Spleen (tissue), 11 donors: Measurements from ENCODE around the gene PREB. TPM values are rescaled to one million over a fixed set of nuclear protein-coding genes. Genes with fewer than 3 reads are reported as not detected.

Source experiments
- DNase-seq: peaks from one replicate; pipeline ENCODE4 v3.0.0-alpha.2; 2020
- H3K27ac ChIP-seq, 8 donors: fragments of 200-600 bp; sonication (generic) in 7 of 8; 1 replicate in 4 of 8; 2 replicates in 4 of 8; pipeline versions ENCODE4 v1.5.0 to v1.8.0; 2016 to 2021; ENCODE audit warnings: inconsistent platforms in 4 of 8, mild to moderate bottlenecking in 4 of 8, moderate library complexity in 1 of 8
- H3K27me3 ChIP-seq, 7 donors: fragments of 200-600 bp; sonication (generic) in 6 of 7; replicated peaks in 1 of 7; 1 replicate in 4 of 7; 2 replicates in 3 of 7; pipeline versions ENCODE4 v1.5.0 to v1.8.0; 2016 to 2021; ENCODE audit warnings: inconsistent platforms in 3 of 7, mild to moderate bottlenecking in 1 of 7
- H3K36me3 ChIP-seq, 6 donors: fragments of 200-600 bp; sonication (generic) in 5 of 6; 1 replicate in 4 of 6; 2 replicates in 2 of 6; pipeline versions ENCODE4 v1.5.0 to v1.8.0; 2016 to 2021; ENCODE audit warnings: inconsistent platforms in 2 of 6
- H3K4me1 ChIP-seq, 6 donors: fragments of 200-600 bp; sonication (generic) in 5 of 6; 1 replicate in 3 of 6; 2 replicates in 3 of 6; pipeline versions ENCODE4 v1.5.0 to v1.8.0; 2016 to 2021; ENCODE audit warnings: inconsistent platforms in 3 of 6
- H3K4me3 ChIP-seq, 8 donors: fragments of 200-600 bp; sonication (generic) in 7 of 8; 1 replicate in 4 of 8; 2 replicates in 4 of 8; pipeline versions ENCODE4 v1.5.0 to v1.8.0; 2016 to 2021; ENCODE audit warnings: inconsistent platforms in 4 of 8, mild to moderate bottlenecking in 4 of 8, moderate library complexity in 2 of 8
- H3K9me3 ChIP-seq, 8 donors: fragments of 200-600 bp; sonication (generic) in 7 of 8; 1 replicate in 4 of 8; 2 replicates in 4 of 8; pipeline versions ENCODE4 v1.5.0 to v1.8.0; 2016 to 2021; ENCODE audit warnings: inconsistent platforms in 4 of 8
- CTCF ChIP-seq, 11 experiments: fragments of 200-600 bp in 7 of 11; fragments of 450-650 bp in 4 of 11; sonication (generic) in 4 of 11; IDR thresholded peaks in 8 of 11; conservative IDR thresholded peaks in 3 of 11; 1 replicate in 7 of 11; 2 replicates in 4 of 11; pipeline versions ENCODE4 v1.4.0 to v1.8.0; 2016 to 2021; ENCODE audit warnings: antibody characterized with exemption in 11 of 11, inconsistent platforms in 4 of 11, mild to moderate bottlenecking in 1 of 11
- POLR2A ChIP-seq, 3 donors: fragments of 450-650 bp; IDR thresholded peaks; one replicate each; pipeline ENCODE4 v1.5.1; 2017; ENCODE audit warnings: antibody characterized with exemption in 3 of 3, mild to moderate bottlenecking in 1 of 3
- POLR2AphosphoS5 ChIP-seq, 3 donors: sonication (generic); formaldehyde crosslinking; IDR thresholded peaks; one replicate each; pipeline ENCODE4 v1.5.1; 2017; ENCODE audit warnings: antibody characterized with exemption in 3 of 3
- whole genome bisulfite sequencing, 5 donors: extraction: QIAGEN DNeasy Blood & Tissue Kit in 3 of 5; methylation state at CpG; one replicate each; pipeline versions ENCODE4 v1.1.5 to v1.1.7; 2013 to 2018; 5-methylcytosine and 5-hydroxymethylcytosine counted together
- intact Hi-C: fragments of 100-400 bp; cut with DNase I; formaldehyde crosslinking; loops from one replicate; pipeline ENCODE4 v1.15.0; 2023; ENCODE audit warnings: low total_unique reads
- polyA plus RNA-seq, 3 donors: library from polyadenylated mRNA; stranded (reverse); fragments of 200-250 nt; gene quantifications; one replicate each; pipeline ENCODE4 v1.2.1, GENCODE V29; 2013
- total RNA-seq, 7 donors: library from RNA; depleted of rRNA in 3 of 7; stranded (reverse); fragments of >200 nt in 3 of 7; fragmentation: NEBNext Ultra II Directional in 4 of 7; extraction: Animal tissue kit (Norgen Biotek cat#: 25700) in 4 of 7; gene quantifications; one replicate each; pipeline versions ENCODE4 v1.1.0 to v1.2.1, GENCODE V29; 2016 to 2021
- donor health status: healthy with polysubstance abuse.
- donor health status: DM: no; HTN: no; CAD: no; lungs with moderate emphysema.
- donor health status: DM: no; HTN: no; CAD: no.
- donor health status: Bipolar disorder and iron deficiency.
- donor health status: healthy.
- donor health status: DM: no; HTN: no; CAD: no.
- donor health status: DM: yes; HTN: yes; CAD: no.

PREB gene
- total and polyA plus RNA-seq, 10 donors: 42.8 to 75.0 (median 49.0) TPM

- intact Hi-C loops: loop anchor here (5.0 kb wide), 2 partner anchors 96 to 181 kb away; partner anchors contain the start of gene DNAJC5G
- TF ChIP-seq POLR2AphosphoS5 (IDR thresholded peaks at IDR 0.05): peak in 2 of 3 donors; percentile 45 to 61
- TF ChIP-seq POLR2A (IDR thresholded peaks at IDR 0.05): no peak
- no peak for TF ChIP-seq CTCF (IDR thresholded peaks at IDR 0.05 in 8 of 11, conservative IDR thresholded peaks at IDR 0.05 in 3 of 11)
- WGBS, 5 donors: 26 to 57% (median 30%) methylated on average over 10 to 18 of the region's 18 CpGs
- no peaks in the 10 kb centered on the region for H3K27me3 ChIP-seq
- DNase-seq: peak; percentile 86
- H3K27ac ChIP-seq: peak overlapping the region in 2 of 8 donors; percentile 37 to 54
- peaks cover 0 to 3% (median 0%) of the 10 kb centered on the region in 6 donors for H3K36me3 ChIP-seq
- H3K4me1 ChIP-seq: peaks cover 0 to 22% (median 14%) of the 10 kb centered on the region in 6 donors
- H3K4me3 ChIP-seq: peak overlapping the region in 7 of 8 donors; percentile 20 to 69 (median 36)
- H3K9me3 ChIP-seq: no peaks in the 10 kb centered on the region
Measured at GRCh38 chr2:27095745-27096651, 38.4 kb downstream of the PREB start.

- 79 to 98% (median 90%) methylated on average over 2 of the region's 2 CpGs for WGBS, 5 donors
Measured at GRCh38 chr2:27095427-27095744, 39.0 kb downstream of the PREB start.

GRCh38 chr2:27094353-27094984 lies 40.0 kb downstream of the PREB start:
- WGBS, 5 donors: 92 to 95% (median 93%) methylated on average over 20 to 24 of the region's 24 CpGs
- Histone ChIP-seq H3K9me3 (no peaks in the 10 kb centered on the region), H3K4me3 (no peak overlapping the region), H3K36me3 (peaks cover 0 to under 1% (median 0%) of the 10 kb centered on the region in 6 donors), H3K27me3 (no peaks in the 10 kb centered on the region), H3K4me1 (peaks cover 0 to 22% (median 14%) of the 10 kb centered on the region in 6 donors), H3K27ac (no peak overlapping the region)
- TF ChIP-seq POLR2A (IDR thresholded peaks at IDR 0.05): no peak
- no peak for TF ChIP-seq CTCF (IDR thresholded peaks at IDR 0.05 in 8 of 11, conservative IDR thresholded peaks at IDR 0.05 in 3 of 11)
- intact Hi-C loops: no loop called here
- DNase-seq: no peak

More at GRCh38 chr2:27095427-27095744, 39.0 kb downstream of the PREB start:
- Histone ChIP-seq H3K27me3 (no peaks in the 10 kb centered on the region), H3K36me3 (peaks cover 0 to 3% (median 0%) of the 10 kb centered on the region in 6 donors), H3K9me3 (no peaks in the 10 kb centered on the region), H3K4me1 (peaks cover 0 to 22% (median 14%) of the 10 kb centered on the region in 6 donors), H3K4me3 (no peak overlapping the region), H3K27ac (no peak overlapping the region)
- TF ChIP-seq POLR2AphosphoS5 (IDR thresholded peaks at IDR 0.05): no peak
- TF ChIP-seq CTCF (IDR thresholded peaks at IDR 0.05 in 8 of 11, conservative IDR thresholded peaks at IDR 0.05 in 3 of 11): no peak
- no peak for TF ChIP-seq POLR2A (IDR thresholded peaks at IDR 0.05)
- intact Hi-C loops: loop anchor here (5.0 kb wide), 2 partner anchors 97 to 182 kb away; partner anchors contain the start of gene DNAJC5G
- DNase-seq: no peak
